AML-193 (cell line): ENCODE measurements around the gene EFCAB14.
"Not testable (repeated sequence)": the region's sequence is repeated elsewhere in the genome, so short reads cannot be mapped to it uniquely, and the experiment has no call there.

ENCODE experiments used
- DNase-seq, 2 experiments: peaks; one replicate each; lab custom pipeline; 2025; lab: John Stamatoyannopoulos, UW

Gene EFCAB14

DNA sequence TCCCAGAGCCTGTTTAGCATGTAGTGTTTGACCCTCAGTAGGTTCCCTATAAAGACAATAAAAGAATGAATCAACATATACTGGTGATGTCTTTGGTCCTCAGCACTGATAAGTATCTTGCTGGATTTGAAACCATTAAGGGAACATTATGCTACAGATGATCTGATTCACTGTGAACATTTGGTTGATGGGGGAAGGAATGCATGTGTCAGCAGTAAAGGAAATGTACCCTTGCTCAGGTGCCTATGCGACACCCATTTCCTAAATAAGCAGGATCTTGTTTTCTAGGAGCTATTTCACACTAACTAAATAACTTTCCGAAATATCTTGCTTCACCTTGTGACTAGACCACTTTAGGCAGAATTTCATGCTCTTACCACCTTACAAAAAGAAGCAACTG is 34.2 kb downstream of the EFCAB14 start:
- no peak for DNase-seq

DNA sequence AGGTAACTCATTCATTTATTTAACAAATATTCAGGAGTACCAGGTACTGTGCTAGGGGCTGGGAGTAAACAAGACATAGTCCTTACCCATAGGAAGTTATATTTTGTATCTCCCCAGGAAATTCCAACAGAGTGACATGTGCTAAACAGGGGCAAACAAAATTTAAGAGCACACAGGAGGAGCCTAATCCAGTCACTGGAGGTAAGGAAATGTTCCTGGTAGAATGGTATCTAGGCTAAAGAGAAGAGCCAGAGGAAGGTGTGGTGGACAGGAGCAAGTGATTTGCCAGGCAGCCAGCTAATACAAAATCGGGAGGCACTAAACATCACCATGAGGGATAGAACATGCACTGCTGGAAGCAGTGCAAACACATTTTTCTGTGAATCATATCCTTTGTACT is 36.9 kb downstream of the EFCAB14 start:
- DNase-seq, result no peak

DNA sequence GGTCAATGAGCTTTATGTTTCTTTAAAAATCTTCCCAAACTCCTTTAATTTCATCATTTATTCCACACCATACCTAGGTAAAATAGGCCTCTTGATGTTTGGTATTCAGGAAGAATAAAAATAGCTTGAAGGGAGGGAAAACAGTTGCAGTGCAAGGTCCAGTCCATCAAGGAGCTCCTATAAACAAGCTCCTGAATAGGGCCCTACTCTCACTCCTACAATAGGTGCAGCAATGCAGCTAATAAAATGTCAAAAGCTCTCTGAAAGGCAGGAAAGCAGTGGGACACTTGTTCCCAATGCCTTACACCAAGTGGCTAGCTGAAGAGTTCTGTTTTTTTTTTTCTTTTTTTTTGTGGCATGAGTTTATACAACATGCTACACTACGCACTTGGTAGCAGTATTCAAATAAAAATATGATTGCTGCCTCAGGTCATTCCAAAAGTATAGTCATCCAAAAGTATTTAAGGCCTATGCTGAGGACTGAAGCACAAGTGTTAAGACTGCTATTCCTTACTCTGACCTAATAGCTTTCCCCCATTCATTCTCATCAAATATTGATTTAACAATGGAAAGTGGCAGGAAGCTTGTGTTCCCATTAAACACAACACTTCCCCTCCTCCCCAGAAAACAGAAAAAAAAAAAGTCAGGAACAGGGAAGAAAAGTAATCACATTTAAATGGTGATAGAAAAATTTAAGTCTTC is 37.4 kb downstream of the EFCAB14 start:
- no peak for DNase-seq

DNA sequence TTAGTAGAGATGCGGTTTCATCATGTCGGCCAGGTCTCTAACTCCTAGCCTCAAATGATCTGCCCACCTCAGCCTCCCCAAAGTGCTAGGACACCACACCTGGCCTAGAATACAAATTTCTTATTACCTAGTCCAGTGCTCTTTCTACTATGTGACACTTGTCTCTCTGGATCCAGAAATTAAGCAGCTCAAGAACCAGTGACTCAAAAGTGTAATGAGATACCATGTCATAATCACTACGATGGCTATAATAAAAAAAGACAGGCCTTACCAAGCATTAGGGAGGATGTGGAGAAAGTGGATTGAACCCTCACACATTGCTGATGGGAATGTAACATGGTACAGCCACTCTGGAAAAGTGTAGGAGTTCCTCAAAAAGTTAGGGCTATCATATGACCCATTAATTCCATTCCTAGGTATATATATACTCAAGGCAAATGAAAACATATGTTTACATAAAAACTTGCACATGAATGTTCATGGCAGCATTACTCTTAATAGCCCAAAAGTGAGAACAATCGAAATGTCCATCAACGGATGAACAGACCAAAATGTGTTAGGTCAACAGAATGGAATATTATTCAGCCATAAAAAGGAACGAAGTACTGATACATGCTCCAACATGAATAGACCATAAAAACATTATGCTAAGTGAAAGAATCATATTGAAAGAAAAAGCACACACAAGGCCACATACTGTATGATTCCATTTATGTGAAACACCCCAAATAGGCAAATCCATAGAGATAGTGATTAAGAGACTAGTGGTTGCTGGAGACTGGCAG is 38.9 kb downstream of the EFCAB14 start:
- no peak for DNase-seq

GRCh38 chr1:46677339-46677738 is 41.6 kb downstream of the EFCAB14 start:
- DNase-seq, result no peak

DNA sequence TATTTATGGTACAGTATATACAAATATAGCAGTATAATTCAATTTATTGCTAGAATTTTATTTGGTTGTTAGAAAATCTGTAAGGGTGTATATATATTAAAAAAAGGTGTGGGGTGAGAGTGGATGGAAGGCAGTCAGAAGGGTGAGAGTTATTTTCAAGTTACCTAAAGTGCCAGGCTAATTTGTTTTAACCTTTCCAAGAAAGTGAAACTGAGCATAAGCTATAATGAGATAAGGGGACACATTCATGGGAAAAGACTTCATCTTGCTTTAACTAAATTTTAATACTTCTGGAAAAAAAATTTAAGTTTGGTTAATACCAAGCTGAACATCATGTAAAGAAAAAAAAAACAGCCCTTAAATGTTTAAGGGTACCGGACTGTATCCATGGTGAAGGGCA is 42.4 kb downstream of the EFCAB14 start:
- no peak for DNase-seq

DNA sequence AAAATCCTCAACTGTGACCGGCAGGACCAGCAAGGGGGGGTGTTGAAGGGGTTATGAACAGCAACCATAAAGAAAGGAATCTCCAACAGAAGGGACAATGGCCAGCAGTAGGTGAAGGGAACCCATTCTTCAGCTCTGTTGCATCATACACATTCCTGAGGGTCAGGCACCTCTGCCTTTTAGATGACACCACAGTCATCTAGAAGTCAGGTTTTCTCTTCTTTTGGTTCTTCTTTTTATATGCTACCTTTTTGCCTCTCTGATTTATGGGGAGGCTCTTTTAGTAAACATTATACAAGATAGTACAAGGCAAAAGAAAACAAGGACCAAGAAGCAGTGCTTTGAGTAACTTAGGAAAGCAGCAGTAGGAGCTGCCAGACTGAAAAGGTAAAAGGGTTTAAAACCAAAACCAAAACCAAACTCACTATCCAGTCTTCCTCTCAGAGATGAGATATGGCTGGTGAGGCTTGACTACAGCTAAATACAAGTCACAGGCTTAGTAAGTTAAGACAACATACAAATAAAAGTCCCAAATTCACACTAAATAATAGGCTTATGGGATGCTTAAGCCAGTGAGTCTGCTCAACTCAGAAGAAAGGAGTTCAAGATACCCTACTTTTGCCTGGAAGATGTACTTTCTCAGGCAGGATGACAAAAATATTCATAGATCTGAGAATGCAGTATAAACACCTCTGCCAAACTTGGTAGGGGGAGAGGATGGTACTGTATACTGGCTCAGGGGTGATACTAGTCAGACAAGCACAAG is 43.2 kb downstream of the EFCAB14 start:
- no peak for DNase-seq

DNA sequence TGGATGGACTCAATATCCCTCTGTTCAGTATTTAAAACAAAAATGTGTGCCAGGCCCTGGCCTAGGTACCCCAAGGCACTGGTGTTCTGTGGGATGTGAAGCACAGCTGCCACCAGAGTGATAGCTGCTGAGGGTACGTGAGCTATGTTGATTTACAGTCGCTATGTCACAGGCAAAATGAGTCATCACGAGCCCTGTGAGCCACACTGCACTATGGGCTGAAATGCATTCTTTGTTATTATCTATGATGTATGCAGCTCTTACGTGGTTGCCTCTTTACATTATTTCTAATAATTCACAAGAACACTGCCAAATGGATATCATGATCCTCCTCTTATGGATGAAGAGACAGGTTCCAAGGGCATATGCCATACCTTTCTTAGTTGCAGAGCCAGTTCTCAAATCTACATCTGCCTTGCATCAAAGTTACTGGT is 45.1 kb downstream of the EFCAB14 start:
- no peak for DNase-seq

- DNase-seq, result no peak
Observed at GRCh38 chr1:46672696-46673095, 46.2 kb downstream of the EFCAB14 start.

DNA sequence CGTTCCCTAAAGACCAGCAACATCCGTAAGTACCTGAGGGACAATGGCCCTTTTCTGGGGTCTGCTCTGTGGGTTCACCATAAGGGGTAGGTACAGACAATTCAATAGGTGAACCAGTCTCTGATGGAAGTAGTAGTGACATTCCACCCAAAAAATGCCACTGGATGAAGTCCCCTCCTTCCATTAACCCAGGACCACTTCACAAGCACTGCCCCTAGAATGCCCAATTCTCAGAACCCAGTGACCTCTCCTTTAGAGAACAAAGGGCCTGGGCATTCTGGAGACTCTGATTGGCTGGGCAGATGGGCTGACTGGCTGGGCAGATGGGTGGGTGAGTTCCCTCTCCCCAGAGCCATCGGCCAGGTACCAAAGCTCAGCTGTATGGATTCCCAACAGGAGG is 47.4 kb downstream of the EFCAB14 start, which contains the start of gene TEX38:
TSS of gene TEX38 (plus strand) at position 301 of the 400 bp plus-strand sequence. CDS start at position 382, 81 bp downstream.
- DNase-seq, result no peak

- no peak for DNase-seq
Observed at GRCh38 chr1:46670134-46670533, 48.8 kb downstream of the EFCAB14 start.

DNA sequence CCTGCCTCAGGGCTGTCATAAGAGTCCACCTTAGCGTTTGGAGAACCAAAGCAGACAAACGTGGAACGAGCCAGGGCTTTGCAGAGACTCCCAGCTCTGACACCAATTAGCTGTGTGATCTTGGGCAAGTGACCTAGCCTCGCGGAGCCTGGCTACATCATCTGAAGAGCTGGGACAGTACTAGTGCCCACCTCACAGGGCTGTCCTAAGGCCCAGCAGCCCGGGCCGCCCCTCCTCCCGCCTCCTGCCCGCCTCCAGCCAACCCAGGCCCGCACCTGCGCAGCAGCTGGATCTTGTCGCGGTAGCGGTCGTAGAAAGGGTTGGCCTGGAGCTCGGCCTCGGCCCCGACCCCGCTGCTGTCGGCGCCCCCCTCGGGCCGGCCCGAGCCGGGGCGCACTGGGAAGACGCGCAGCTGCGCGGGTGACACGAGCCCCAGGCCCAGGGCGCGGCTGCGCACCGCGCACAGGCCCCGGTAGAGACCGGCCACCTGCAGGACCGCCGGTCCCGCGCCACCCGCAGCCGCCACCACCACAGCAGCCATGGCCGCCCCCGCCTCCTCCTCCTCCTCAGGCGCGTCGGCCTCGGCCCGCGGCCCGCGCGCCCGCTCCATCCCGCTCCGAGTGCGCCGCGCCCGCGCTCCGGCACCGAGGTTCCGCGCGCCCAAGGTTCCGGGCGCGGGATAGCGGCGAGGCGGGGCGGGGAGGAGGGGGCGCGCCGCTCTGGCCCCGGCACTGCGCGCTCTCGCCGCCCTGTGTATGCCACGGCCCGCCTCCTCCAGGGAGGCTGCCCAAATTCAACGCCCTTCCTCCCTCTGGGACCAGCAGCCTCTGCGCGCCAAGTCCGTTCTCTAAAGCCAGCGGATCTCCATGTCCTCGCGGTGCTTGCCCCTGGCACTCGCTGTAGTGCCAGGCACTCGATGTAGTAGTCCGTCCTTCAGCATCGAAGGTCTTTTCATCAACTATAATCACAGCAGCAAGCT is 50.8 kb downstream of the EFCAB14 start, which contains the start of gene ATPAF1:
TSS of gene ATPAF1 (minus strand) at position 583 of the 979 bp plus-strand sequence. CDS start at position 541, 42 bp downstream.
- DNase-seq, result peak; percentile 22 to 26

GRCh38 chr1:46665983-46666382 is 52.9 kb downstream of the EFCAB14 start:
- DNase-seq, result no peak

DNA sequence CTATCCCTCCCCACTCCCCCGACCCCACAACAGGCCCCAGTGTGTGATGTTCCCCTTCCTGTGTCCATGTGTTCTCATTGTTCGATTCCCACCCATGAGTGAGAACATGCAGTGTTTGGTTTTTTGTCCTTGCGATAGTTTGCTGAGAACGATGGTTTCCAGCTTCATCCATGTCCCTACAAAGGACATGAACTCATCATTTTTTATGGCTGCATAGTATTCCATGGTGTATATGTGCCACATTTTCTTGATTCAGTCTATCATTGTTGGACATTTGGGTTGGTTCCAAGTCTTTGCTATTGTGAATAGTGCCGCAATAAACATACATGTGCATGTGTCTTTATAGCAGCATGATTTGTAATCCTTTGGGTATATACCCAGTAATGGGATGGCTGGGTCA is 56.0 kb downstream of the EFCAB14 start:
- DNase-seq, result not testable (repeated sequence)

DNA sequence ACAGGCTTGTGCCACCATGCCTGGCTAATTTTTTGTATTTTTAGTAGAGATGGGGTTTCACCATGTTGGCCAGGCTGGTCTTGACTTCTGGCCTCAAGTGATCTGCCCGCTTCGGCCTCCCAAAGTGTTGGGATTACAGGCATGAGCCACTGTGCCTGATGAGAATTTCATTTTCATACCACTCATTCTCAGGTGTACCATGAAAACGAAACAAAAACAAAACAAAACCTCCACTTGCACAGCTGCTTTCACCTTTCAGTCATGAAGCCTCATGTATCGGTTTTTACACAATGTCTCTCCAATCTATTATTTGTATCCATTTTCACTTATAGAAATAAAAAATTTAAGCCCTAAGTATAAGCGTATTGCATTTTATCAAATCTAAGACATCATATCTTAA is 58.8 kb downstream of the EFCAB14 start:
- DNase-seq, result not testable (repeated sequence)

DNA sequence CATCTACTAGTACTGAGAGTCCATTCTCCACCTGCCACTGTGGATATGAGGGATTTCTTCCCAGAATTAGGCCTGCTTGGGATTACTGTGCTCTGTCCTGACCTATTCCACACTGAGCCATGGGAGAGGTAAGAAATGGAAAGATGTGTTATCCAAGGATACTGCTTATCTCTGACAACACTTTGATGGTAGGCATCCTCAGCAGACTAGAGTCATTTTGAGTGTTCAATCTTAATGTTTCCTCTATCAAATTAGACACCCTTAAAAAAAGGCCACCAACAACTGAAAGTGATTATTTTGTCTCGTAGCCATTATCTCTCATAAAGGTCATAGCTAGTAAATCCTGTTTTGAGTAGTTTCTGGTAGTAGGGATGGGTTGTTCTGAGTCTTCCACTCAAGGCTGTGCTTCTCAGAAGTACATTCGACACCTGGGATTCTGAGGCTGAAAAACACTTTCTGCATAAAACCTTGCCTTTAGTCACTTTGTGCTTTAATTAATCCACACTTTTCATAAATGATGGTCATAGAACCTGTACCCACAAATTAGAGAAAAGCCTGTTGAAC is 59.5 kb downstream of the EFCAB14 start:
- no peak for DNase-seq

DNA sequence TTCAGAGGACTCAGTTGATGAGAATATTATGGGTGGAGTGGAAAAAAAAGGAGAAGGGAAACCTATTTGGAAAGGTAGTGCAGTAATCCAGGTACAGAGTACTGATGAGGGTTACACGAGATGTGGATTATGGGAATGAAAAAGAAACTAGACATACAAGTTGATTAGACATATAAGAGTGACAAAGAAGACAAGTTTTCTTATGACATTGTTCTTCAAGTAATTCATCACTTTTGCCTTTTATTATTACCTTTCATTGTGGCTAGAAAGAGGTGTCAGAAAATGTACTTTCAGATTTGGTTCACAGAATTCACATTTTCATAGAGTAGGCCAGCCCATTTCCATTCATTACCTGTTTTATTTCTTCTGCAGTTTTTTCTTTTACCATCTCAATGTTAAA is 61.1 kb downstream of the EFCAB14 start:
- DNase-seq, result no peak

DNA sequence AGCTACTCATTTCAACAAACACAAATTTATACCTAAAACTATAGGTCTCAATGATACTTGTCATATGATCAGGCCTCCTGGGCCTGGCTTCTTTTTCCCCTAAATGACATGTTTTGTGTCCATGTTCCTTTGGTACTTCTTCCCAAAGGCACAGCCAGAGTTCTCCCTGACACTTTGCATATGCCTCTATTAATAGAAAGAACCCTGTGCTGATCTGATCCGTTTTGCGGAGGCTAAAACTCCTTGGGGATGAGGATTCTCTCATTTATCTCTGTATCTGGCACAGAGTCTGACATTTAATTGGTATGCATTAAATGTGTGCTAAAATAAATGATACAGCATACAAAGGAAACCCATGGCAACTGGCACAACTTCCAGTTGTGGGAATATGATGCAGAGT is 62.3 kb downstream of the EFCAB14 start:
- no peak for DNase-seq

- no peak for DNase-seq
Observed at GRCh38 chr1:46655848-46656247, 63.1 kb downstream of the EFCAB14 start.

DNA sequence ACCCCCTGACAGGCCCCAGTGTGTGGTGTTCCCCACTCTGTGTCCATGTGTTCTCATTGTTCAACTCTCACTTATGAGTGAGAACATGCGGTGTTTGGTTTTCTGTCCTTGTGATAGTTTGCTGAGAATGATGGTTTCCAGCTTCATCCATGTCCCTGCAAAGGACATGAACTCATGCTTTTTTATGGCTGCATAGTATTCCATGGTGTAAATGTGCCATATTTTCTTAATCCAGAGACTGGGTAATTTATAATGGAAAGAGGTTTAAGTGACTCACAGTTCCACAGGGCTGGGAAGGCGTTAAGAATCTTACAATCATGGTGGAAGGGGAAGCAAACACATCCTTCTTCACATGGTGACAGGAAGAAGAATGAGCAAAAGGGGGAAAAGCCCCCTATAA is 64.2 kb downstream of the EFCAB14 start:
- not testable (repeated sequence) for DNase-seq

DNA sequence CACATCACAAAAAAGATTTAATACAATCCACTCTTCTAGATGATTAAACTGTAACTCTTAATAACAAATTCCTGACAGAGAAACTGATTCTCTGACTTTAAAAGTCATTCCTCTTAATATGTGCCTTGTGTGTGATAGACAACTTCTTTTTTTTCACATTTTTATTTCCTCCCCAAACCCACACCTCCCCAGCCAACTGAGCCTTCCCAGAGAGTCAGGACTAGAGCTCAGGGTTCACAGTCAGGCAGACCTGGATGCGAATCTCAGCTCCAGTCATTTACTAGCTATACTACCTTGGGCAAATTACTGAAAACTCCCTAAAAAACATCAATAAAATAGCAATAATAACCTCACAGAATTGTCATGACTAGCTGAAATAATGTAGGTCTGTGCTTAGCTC is 64.9 kb downstream of the EFCAB14 start:
- DNase-seq, result no peak
